GM18507 (cell line): ENCODE measurements around the gene JUP.

Experiments used
- DNase-seq: peaks from one replicate; pipeline ENCODE4 v3.0.0; 2011; ENCODE audit warnings: low read depth; ENCODE audit not compliant: insufficient read length; ENCODE audit errors: extremely low spot score
- FAIRE-seq: peaks from 2 replicates; lab custom pipeline; 2011; peaks lifted over from hg19 to GRCh38; lab: Jason Lieb, UNC

The JUP gene

DNA sequence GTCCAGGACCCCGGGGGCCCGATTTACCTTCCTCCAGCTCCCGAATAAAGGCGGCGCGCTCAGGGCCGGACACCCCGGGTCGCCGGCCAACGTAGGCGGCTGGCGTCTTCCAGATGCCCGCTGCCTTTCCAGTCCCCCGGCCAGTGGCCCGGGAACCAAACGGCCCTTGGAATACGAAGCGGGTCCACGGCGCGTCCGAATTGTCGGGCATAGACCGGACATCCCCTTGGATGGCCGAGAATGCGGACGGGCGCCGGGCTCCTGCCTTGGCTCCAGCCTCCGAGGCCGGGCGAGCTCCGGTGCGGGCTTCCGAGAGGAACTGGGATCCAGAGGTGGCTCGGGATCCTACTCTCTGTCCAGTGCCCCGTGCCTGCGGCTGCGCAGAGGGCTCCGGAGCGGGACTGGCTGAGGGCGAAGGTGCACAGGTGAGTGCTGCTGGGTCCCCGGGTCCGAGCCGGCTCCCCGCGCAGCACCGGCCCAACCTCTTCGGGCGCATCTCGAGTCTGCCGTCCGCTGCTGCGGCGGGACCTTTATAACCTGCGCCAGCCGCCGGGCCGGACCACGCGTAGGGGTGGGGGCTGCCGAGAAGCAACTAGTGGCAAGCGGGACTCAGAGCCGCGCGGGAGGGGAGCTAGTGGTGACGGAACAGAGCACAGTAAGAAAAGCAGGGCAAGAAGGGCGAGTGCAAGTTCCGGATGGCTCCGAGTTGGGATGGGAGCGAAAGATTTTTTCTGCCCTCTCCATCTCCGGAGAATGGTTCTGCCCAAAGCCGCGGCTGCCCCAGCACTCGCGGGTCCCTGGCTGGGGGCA lies 52.2 kb downstream of the JUP start, which contains the start of gene HAP1:
Gene HAP1 (minus strand): TSS at position 505 of the 810 bp plus-strand sequence. CDS start 9 bp downstream, at position 496.
- DNase-seq (no peak), FAIRE-seq (no peak)

DNA sequence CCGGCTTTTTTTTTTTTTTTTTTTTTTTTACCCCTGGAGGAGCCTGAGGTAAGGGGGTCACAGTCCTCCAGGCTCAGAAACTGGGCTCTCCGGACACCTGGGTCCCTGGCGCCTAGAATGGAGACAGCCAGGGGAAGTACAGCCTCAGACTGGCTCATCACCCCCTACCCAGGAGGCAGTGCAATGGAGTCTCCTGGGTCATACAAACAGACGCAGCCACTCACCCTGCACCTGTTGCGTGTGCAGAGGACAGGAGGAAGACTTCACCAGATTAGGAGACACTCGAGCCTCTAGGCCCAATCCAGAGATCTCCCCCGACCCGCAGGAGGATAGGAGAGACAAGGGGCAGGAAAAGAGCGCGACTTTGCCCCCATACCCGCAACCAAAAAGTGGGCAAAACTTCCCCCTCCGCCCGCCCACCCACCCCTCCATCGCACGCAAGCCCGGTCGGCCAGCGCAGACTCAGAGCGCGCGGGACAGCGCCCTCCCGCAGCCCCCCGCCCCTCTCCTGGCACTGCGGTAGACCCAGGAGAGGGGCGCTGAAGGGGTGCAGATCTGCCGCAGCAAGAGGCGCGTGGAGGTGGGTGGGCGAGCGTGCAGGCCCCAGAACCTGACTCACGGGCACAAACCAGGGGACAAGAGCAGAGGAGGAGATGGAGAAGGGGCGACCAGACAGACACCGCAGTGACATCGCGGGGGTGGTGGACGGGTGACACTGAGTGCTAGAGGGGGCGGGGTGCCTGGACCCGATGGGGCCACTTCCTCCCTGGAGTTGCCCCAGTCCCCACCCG lies 53.0 kb downstream of the JUP start:
- DNase-seq: no peak
- no peak for FAIRE-seq

DNA sequence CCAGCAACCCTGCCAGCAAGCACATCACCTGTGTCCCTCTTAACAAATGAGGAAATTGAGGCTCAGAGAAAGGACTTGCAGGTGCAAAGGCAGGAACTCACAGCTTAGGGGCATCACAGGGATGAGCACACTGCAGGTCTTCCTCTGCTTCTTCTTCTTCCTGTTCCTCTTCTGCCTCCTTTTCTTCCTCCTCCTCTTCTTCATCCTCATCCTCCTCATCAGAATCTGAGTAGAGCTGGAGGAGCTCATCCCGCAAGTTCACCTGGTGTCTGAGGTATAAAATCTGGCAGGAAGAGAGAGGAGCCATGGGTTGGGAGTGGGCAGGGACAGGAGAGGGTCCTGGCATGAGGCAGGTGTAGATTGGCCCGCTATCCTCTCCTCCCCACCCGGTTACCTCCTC lies 54.7 kb downstream of the JUP start:
- DNase-seq (no peak), FAIRE-seq (no peak)

DNA sequence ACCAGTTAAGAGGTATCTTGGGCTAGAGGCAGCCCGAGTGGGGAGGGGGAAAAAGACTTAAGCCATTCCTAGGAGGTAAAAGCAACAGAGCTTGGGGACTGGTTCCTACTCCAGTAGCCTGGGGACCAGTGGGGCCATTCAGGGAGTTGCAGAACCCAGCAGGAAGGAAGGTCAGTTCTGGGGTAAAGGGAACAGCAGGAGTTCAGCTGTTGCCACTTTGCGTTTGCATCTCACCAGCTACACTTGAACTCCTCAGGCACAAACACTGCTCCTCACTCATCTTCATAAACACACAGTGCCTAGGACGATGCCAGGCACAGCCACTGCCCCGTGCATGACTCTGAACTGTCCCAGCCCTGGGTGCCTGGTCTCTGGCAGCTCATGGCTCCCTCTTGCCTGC lies 56.0 kb downstream of the JUP start:
- FAIRE-seq: no peak

DNA sequence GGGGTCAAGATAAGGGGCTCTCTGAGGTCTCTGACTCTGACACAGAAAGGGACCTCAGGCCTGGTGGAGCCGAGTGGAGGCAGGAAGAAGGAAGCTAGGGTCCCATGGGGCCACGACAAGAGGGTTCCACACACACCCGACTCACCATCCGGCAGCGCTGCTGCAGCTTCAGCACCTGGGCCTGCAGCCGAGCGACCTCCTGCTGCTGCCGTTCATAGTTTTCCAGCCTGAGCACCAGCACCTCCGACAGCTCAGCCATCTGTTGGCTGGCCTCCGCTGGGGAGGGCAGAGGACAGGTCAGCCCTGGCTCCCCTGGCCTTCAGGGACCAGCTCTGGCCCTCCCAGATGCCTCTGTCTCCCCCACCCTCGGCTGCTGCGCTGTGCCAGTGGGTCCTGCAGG lies 58.5 kb downstream of the JUP start:
- DNase-seq: no peak
- FAIRE-seq: no peak

More for the DNA sequence above, 56.0 kb downstream of the JUP start:
- DNase-seq: no peak

GRCh38 chr17:41725134-41725533 lies 61.4 kb downstream of the JUP start:
- no peak for DNase-seq
- FAIRE-seq: no peak

GRCh38 chr17:41724476-41725050 lies 61.9 kb downstream of the JUP start:
- DNase-seq: no peak
- no peak for FAIRE-seq

- FAIRE-seq: no peak
Measured at GRCh38 chr17:41723801-41724475, 62.6 kb downstream of the JUP start.

GRCh38 chr17:41722231-41722630 lies 64.3 kb downstream of the JUP start:
- FAIRE-seq: no peak
- DNase-seq: no peak

More at GRCh38 chr17:41723801-41724475, 62.6 kb downstream of the JUP start:
- DNase-seq: no peak

- DNase-seq (no peak), FAIRE-seq (no peak)
Measured at GRCh38 chr17:41718287-41718645, 68.2 kb downstream of the JUP start.

DNA sequence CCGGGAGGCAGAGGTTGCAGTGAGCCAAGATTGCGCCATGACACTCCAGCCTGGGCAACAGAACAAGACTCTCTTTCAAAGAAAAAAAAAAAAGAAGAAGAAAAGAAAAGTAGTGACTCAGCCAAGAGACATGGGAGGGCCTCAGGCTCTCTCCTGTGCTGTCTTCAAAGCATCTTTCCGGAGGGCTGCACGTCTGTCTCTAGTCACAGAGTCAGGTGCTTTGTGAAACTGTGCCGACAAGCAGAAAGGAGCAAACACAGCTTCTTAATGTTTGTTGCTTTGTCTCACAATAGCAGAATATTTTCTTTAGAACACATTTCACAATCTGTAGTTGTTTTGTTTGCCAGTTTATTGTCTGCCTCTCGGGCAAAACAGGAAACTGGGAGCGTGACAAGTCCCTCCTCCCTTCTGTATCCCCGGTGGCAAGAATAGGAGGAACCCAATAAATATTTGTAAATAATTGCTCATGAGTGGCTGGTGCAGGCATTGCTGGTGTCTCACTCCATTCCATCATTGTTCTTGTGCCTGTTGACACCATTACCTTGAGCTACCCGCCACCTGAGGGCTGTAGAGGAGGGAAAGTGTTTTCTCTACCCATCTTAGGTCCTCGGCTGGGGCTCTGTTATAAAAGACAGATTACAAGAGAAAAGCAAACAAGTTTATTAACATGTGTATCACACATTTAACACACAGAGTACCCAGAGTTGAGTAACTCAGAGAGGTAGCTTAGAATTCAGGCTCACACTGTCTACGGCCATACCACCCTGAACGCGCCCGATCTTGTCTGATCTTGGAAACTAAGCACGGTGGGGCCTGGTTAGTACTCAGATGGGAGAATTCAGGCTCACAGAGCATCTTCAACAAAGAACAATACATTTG lies 68.9 kb downstream of the JUP start:
- DNase-seq (no peak), FAIRE-seq (no peak)

GRCh38 chr17:41711669-41712400 lies 74.7 kb downstream of the JUP start, which contains the start of gene GAST:
GAST (plus strand) TSS chr17:41712331; CDS start chr17:41715437, 3,106 bp downstream.
- no peak for FAIRE-seq
- no peak for DNase-seq

GRCh38 chr17:41710472-41711090 lies 75.9 kb downstream of the JUP start:
- DNase-seq (no peak), FAIRE-seq (no peak)

DNA sequence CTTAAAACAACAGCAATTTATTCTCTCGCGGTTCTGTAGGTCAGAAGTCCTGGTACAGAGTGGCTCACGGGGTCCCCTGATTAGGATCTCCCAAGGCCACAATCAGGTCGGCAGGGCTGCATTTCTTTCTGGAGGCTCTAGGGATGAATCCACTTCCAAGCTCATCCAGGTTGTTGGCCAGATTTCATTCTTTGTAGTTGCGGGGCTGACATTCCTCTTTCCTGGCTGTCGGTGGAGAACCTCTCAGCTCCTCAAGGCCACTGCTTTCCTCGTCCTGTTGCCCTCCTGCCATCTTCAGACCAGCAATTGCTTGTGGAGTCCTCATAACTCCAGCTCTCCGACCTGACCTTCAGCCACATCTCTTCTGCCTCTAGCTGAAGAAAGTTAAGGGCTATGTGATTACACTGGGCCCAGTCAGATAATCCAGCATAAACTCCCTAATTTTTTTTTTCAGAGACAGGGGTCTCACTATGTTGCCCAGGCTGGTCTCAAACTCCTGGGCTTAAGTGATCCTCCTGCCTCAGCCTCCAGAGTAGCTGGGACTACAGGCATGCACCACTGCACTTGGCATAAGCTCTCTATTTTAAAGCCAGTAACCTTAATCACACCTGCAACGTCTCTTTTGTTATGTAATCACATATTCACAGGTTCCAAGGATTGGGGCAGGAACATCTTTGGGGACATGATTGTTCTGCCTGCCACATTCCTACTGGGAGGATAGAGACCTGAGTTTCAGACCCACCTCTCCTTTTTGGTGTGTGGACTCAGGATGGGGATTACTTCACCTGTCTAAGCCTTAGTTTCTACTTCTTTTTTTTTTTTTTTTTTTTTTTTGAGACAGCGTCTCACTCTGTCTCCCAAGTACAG lies 78.5 kb downstream of the JUP start:
- FAIRE-seq: no peak
- DNase-seq: no peak

- no peak for DNase-seq
- no peak for FAIRE-seq
Measured at GRCh38 chr17:41705271-41705991, 81.1 kb downstream of the JUP start.
